ENCODE results near the gene ELAVL3.
"Not testable (repeated sequence)": the region's sequence is repeated elsewhere in the genome, so short reads cannot be mapped to it uniquely, and the experiment has no call there.

Gene ELAVL3

GRCh38 chr19:11435057-11435832, 45.6 kb downstream of the ELAVL3 start, which contains the start of the genes ODAD3 and PRKCSH:
Gene ODAD3 (minus strand): TSS chr19:11435121. CDS start chr19:11435016, 105 bp downstream.
Gene PRKCSH (plus strand): TSS chr19:11435635. CDS start chr19:11436118, 483 bp downstream.
- peak; percentile 100 for DNase-seq

GRCh38 chr19:11434703-11435056, 46.2 kb downstream of the ELAVL3 start:
- no peak for DNase-seq

- not testable (repeated sequence) for DNase-seq
These were observed 47.3 kb downstream of the ELAVL3 start for GRCh38 chr19:11433526-11433925.

- no peak for DNase-seq
These were observed 54.2 kb downstream of the ELAVL3 start for GRCh38 chr19:11426656-11427055.

GRCh38 chr19:11425719-11426457, 55.0 kb downstream of the ELAVL3 start:
- DNase-seq, result no peak

GRCh38 chr19:11423791-11424181, 57.1 kb downstream of the ELAVL3 start:
- DNase-seq, result no peak

- no peak for DNase-seq
These were observed 57.6 kb downstream of the ELAVL3 start for GRCh38 chr19:11423164-11423790.

- DNase-seq, result peak; percentile 80
These were observed 58.4 kb downstream of the ELAVL3 start for GRCh38 chr19:11422163-11423065.

- DNase-seq, result peak; percentile 44
These were observed 59.3 kb downstream of the ELAVL3 start for GRCh38 chr19:11421371-11422098.

GRCh38 chr19:11420429-11421370, 60.1 kb downstream of the ELAVL3 start:
- no peak for DNase-seq

- no peak for DNase-seq
These were observed 62.0 kb downstream of the ELAVL3 start, which contains the start of gene RGL3 for GRCh38 chr19:11418549-11419506. Gene RGL3 (minus strand): TSS chr19:11419314. CDS start chr19:11419278, 36 bp downstream.

GRCh38 chr19:11418094-11418548, 62.7 kb downstream of the ELAVL3 start:
- DNase-seq, result no peak

GRCh38 chr19:11416346-11417052, 64.3 kb downstream of the ELAVL3 start:
- no peak for DNase-seq

- no peak for DNase-seq
These were observed 66.3 kb downstream of the ELAVL3 start for GRCh38 chr19:11414544-11414943.

GRCh38 chr19:11410682-11411081, 70.2 kb downstream of the ELAVL3 start:
- no peak for DNase-seq

- no peak for DNase-seq
These were observed 72.3 kb downstream of the ELAVL3 start for GRCh38 chr19:11408591-11408990.

GRCh38 chr19:11406703-11407236, 74.1 kb downstream of the ELAVL3 start:
- DNase-seq, result not testable (repeated sequence)
